ENCODE results near the gene GPR158.

GPR158 gene

GRCh38 chr10:25176421-25176968, 1.7 kb downstream of the GPR158 start:
- TF ChIP-seq CTCF (IDR thresholded peaks at IDR 0.05; ENCODE audit: insufficient read depth, low read length, missing control alignments) = no peak
- CTCF ChIA-PET = no interaction called here
- DNase-seq (ENCODE audit: low read depth, low spot score) = no peak
- POLR2A ChIA-PET = no interaction called here
- no peak overlapping the region for H3K4me3 ChIP-seq (ENCODE audit: low read depth, low read length)

- TF ChIP-seq CTCF (IDR thresholded peaks at IDR 0.05; ENCODE audit: insufficient read depth, low read length, missing control alignments) = no peak
- CTCF ChIA-PET = no interaction called here
- no peak for DNase-seq (ENCODE audit: low read depth, low spot score)
- POLR2A ChIA-PET = no interaction called here
- no peak overlapping the region for H3K4me3 ChIP-seq (ENCODE audit: low read depth, low read length)
Observed at GRCh38 chr10:25177093-25177753, 2.4 kb downstream of the GPR158 start.

- DNase-seq (ENCODE audit: low read depth, low spot score) = no peak
- ChIA-PET POLR2A (no interaction called here), CTCF (no interaction called here)
- no peak for TF ChIP-seq CTCF (IDR thresholded peaks at IDR 0.05; ENCODE audit: insufficient read depth, low read length, missing control alignments)
- no peak overlapping the region for H3K4me3 ChIP-seq (ENCODE audit: low read depth, low read length)
Observed at GRCh38 chr10:25177754-25178135, 2.9 kb downstream of the GPR158 start.

GRCh38 chr10:25178411-25178810, 3.6 kb downstream of the GPR158 start:
- ChIA-PET POLR2A (no interaction called here), CTCF (no interaction called here)

GRCh38 chr10:25180801-25181200, 6.0 kb downstream of the GPR158 start:
- ChIA-PET CTCF (no interaction called here), POLR2A (no interaction called here)
- TF ChIP-seq CTCF (IDR thresholded peaks at IDR 0.05; ENCODE audit: insufficient read depth, low read length, missing control alignments) = no peak
- no peak for DNase-seq (ENCODE audit: low read depth, low spot score)
- no peak overlapping the region for H3K4me3 ChIP-seq (ENCODE audit: low read depth, low read length)

More at GRCh38 chr10:25178411-25178810, 3.6 kb downstream of the GPR158 start:
- no peak for TF ChIP-seq CTCF (IDR thresholded peaks at IDR 0.05; ENCODE audit: insufficient read depth, low read length, missing control alignments)
- no peak overlapping the region for H3K4me3 ChIP-seq (ENCODE audit: low read depth, low read length)
- no peak for DNase-seq (ENCODE audit: low read depth, low spot score)

- no peak overlapping the region for H3K4me3 ChIP-seq (ENCODE audit: low read depth, low read length)
- DNase-seq (ENCODE audit: low read depth, low spot score) = no peak
- ChIA-PET POLR2A (no interaction called here), CTCF (no interaction called here)
- TF ChIP-seq CTCF (IDR thresholded peaks at IDR 0.05; ENCODE audit: insufficient read depth, low read length, missing control alignments) = no peak
Observed at GRCh38 chr10:25182636-25183035, 7.8 kb downstream of the GPR158 start.

Data from AG04449 (cell line).